Measurements from ENCODE around the gene GRAP2.

The GRAP2 gene

GRCh38 chr22:39999144-39999757 lies 98.4 kb downstream of the GRAP2 start:
- no peak overlapping the region for H3K4me3 Mint-ChIP-seq
- ATAC-seq (replicated peaks) (no peak), DNase-seq (no peak)
- H3K36me3 Mint-ChIP-seq: no peaks in the 10 kb centered on the region
- H3K4me1 Mint-ChIP-seq: peaks cover 0 to under 1% of the 10 kb centered on the region in 2 donors
- H3K27ac Mint-ChIP-seq: no peak overlapping the region
- peaks cover 29 to 35% of the 10 kb centered on the region in 2 donors for H3K27me3 Mint-ChIP-seq
- H3K9me3 Mint-ChIP-seq: no peaks in the 10 kb centered on the region

DNA sequence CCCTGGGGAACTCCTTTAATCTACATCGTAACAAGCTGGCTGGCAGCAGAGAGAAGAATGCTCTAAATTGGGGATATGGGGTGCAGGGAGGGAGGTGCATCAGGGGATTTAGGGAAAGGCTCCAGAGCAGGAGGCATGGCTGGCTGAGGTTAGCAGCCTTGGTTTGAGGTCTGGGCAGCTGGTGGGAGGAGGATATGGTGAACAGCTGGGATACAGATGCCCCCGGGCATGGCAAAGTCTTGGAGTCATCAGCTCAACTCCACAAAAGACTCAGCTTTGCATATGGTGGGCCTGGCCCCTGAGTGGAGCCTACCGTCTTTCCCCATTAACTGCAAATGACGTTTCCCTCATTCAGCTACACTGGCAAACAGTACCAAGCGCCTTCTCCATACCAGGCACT lies 99.3 kb downstream of the GRAP2 start:
- H3K4me3 Mint-ChIP-seq: no peak overlapping the region
- no peaks in the 10 kb centered on the region for H3K9me3 Mint-ChIP-seq
- H3K36me3 Mint-ChIP-seq: no peaks in the 10 kb centered on the region
- no peak for ATAC-seq (replicated peaks)
- H3K4me1 Mint-ChIP-seq: no peaks in the 10 kb centered on the region
- peaks cover 34 to 41% of the 10 kb centered on the region in 2 donors for H3K27me3 Mint-ChIP-seq
- no peak for DNase-seq
- H3K27ac Mint-ChIP-seq: no peak overlapping the region

DNA sequence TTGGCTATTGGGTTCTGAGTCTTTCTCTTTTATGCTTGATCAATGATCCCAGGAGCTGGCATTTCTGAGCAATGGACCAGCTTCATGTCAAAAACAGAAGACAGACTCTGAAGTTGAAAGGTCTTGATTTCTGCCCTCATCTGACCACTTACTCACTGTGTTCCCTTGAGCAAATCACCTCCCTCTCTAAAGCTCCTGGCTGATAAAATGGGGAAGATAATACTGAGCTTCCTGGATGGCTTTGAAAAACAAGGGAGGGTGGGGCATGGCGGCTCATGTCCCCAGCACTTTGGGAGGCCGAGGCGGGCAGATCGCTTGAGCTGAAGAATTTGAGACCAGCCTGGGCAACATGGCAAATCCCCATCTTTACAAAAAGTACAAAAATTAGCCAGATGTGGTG lies 100.2 kb downstream of the GRAP2 start:
- H3K36me3 Mint-ChIP-seq: no peaks in the 10 kb centered on the region

GRCh38 chr22:40001800-40002577 lies 101.1 kb downstream of the GRAP2 start:
- Mint-ChIP-seq H3K36me3 (no peaks in the 10 kb centered on the region), H3K27me3 (peaks cover 20 to 33% of the 10 kb centered on the region in 2 donors), H3K9me3 (no peaks in the 10 kb centered on the region), H3K4me3 (no peak overlapping the region), H3K4me1 (no peaks in the 10 kb centered on the region), H3K27ac (no peak overlapping the region)
- DNase-seq: no peak
- no peak for ATAC-seq (replicated peaks)

More for the DNA sequence above, 100.2 kb downstream of the GRAP2 start:
- Mint-ChIP-seq H3K9me3 (no peaks in the 10 kb centered on the region), H3K4me3 (no peak overlapping the region), H3K27me3 (peaks cover 29 to 41% of the 10 kb centered on the region in 2 donors), H3K4me1 (no peaks in the 10 kb centered on the region), H3K27ac (no peak overlapping the region)
- ATAC-seq (replicated peaks) (no peak), DNase-seq (no peak)

GRCh38 chr22:40002935-40003715 lies 102.2 kb downstream of the GRAP2 start:
- no peaks in the 10 kb centered on the region for H3K9me3 Mint-ChIP-seq
- DNase-seq: no peak
- no peaks in the 10 kb centered on the region for H3K36me3 Mint-ChIP-seq
- peaks cover 24 to 42% of the 10 kb centered on the region in 2 donors for H3K27me3 Mint-ChIP-seq
- no peak overlapping the region for H3K27ac Mint-ChIP-seq
- no peak for ATAC-seq (replicated peaks)
- no peak overlapping the region for H3K4me3 Mint-ChIP-seq
- no peaks in the 10 kb centered on the region for H3K4me1 Mint-ChIP-seq

DNA sequence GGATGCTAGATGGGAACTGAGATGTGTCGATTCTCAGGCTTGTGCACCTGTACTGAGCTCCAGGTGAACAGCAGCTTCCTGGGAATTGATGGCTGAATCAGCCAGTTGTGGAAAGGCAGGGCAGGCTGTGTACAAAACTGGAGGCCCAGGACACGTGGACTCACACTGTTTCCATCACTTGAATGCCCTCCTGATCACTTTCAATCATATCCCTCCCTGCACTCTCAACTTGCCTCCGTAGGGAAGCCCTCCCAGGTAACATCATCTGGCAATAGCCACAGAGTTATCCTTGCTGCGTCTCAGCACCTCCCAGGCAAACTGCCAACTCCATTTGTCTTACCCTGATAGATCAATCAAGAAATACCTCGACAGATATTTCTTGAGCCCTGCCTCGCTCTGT lies 104.0 kb downstream of the GRAP2 start:
- H3K4me3 Mint-ChIP-seq: no peak overlapping the region

DNA sequence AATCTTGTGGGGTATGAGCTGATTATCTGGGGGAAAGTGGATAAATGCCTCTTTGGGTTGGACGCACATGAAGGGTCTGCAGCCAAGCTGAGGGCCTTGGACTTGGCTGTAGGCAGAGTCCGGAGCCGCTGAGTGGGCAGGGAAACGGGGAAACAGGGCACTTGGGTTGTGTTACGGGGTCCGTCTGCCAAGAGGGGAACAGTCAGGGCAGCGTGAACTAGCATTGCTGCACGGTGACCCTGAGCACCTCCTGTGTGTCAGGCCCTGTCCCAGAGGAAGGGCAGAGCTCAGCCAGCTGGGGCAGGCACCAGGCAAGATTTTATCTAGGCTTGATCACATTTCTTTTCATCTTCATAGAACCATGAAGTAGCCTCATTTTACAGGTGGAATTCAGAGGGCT lies 105.8 kb downstream of the GRAP2 start:
- Mint-ChIP-seq H3K27me3 (peaks cover 53 to 54% of the 10 kb centered on the region in 2 donors), H3K9me3 (no peaks in the 10 kb centered on the region)

More for the DNA sequence above, 104.0 kb downstream of the GRAP2 start:
- DNase-seq (no peak), ATAC-seq (replicated peaks) (no peak)
- Mint-ChIP-seq H3K36me3 (no peaks in the 10 kb centered on the region), H3K4me1 (no peaks in the 10 kb centered on the region), H3K9me3 (no peaks in the 10 kb centered on the region), H3K27ac (no peak overlapping the region), H3K27me3 (peaks cover 39 to 44% of the 10 kb centered on the region in 2 donors)

GRCh38 chr22:40007853-40008710 lies 107.2 kb downstream of the GRAP2 start:
- H3K4me3 Mint-ChIP-seq: no peak overlapping the region
- no peaks in the 10 kb centered on the region for H3K36me3 Mint-ChIP-seq
- no peaks in the 10 kb centered on the region for H3K9me3 Mint-ChIP-seq
- no peak overlapping the region for H3K27ac Mint-ChIP-seq
- ATAC-seq (replicated peaks) (no peak), DNase-seq (no peak)
- peaks cover 0 to 1% of the 10 kb centered on the region in 2 donors for H3K4me1 Mint-ChIP-seq
- peaks cover 51 to 60% of the 10 kb centered on the region in 2 donors for H3K27me3 Mint-ChIP-seq

More for the DNA sequence above, 105.8 kb downstream of the GRAP2 start:
- H3K36me3 Mint-ChIP-seq: no peaks in the 10 kb centered on the region
- H3K4me1 Mint-ChIP-seq: peaks cover 0 to 1% of the 10 kb centered on the region in 2 donors
- no peak overlapping the region for H3K27ac Mint-ChIP-seq
- DNase-seq: no peak
- no peak for ATAC-seq (replicated peaks)
- H3K4me3 Mint-ChIP-seq: no peak overlapping the region

DNA sequence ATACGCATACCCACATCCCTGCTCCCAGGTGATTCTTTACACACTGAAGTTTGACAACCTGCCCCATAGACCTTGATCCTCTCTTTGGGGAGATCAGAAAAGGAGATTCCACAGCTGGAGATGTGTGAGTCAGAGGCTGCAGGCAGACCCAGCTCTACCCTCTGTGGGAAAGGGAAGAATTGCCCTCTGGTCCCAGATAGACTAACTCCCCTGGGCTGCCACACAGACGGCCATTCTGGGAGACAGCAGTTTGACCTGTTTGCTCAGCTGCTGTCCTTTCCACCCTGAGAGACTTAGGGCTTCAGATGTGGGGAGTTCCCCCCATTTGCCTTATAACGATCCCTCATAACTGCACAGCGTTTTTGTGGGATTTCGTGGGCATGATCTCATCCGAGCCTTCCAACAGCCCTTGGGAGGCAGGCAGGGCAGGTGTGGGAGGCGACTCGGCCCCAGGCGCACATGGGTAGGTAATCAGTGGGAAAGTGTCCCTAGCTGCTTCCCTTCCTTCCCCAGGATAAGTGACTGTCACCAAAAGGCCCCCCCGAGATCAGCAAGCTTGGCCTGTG lies 107.9 kb downstream of the GRAP2 start:
- no peaks in the 10 kb centered on the region for H3K36me3 Mint-ChIP-seq
- no peak overlapping the region for H3K27ac Mint-ChIP-seq
- peaks cover 0 to 1% of the 10 kb centered on the region in 2 donors for H3K4me1 Mint-ChIP-seq
- DNase-seq (no peak), ATAC-seq (replicated peaks) (no peak)
- H3K9me3 Mint-ChIP-seq: no peaks in the 10 kb centered on the region
- H3K27me3 Mint-ChIP-seq: peaks cover 54 to 60% of the 10 kb centered on the region in 2 donors
- no peak overlapping the region for H3K4me3 Mint-ChIP-seq

DNA sequence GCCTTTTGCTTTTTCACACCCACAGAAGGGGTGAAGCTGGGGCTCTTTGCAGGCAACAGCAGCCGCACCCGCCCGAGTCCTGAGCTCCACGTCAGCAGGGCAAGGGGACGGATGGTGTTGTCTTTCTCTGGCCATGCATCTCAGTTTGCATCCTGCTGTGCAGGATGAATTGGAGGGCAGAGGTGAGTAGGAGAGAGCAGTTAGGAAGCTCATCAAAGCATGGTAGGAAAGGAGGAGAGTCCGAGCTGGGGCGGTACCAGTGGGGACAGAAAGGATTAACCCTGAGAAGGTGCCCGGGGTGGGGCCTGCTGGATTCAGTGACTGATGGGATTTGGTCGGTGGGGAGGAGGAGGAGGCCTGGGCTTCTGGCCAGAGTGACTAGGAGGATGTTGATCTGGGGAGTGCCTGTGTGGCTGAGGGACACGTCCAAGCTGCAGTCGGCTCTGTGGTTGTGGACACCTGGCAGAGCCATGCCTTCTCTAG lies 108.4 kb downstream of the GRAP2 start:
- DNase-seq (no peak), ATAC-seq (replicated peaks) (no peak)
- peaks cover 54 to 60% of the 10 kb centered on the region in 2 donors for H3K27me3 Mint-ChIP-seq
- H3K9me3 Mint-ChIP-seq: no peaks in the 10 kb centered on the region
- no peaks in the 10 kb centered on the region for H3K36me3 Mint-ChIP-seq
- no peak overlapping the region for H3K4me3 Mint-ChIP-seq
- no peak overlapping the region for H3K27ac Mint-ChIP-seq
- peaks cover 0 to 1% of the 10 kb centered on the region in 2 donors for H3K4me1 Mint-ChIP-seq

DNA sequence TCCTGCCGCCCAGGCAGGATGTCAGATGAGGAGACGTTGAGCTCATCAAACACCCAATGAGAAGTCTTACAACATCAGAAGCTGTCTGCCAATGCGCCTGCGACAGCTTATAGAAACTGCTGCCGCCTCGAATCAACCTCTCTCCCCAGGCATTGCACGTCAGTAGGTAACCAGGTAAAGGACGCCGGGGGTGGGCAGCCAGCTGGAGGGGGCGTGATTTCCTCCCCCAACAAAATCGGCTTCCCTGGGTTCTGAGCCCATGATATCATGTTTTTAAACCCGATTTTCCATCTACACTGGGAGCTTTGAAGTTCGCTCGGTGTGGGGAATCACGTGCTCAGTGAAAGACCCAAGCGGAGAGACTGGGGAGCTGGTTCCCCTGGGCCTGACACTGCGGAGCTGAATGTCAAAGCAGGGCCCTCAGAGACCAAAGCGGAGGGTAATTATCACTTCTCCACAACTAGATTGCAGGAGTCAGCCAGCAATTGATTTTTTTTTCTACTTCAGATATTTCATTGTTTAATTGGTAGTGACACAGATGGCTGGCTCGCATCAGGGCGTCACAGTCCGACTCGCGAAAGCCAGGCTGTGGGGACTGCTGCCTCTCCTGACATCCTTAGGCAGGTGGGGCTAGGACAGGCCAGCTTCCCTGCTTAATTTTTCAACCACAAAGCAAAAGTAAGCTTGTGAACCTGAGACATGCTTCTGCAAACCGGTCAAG lies 109.2 kb downstream of the GRAP2 start:
- Mint-ChIP-seq H3K27me3 (peaks cover 50 to 54% of the 10 kb centered on the region in 2 donors), H3K27ac (no peak overlapping the region), H3K9me3 (no peaks in the 10 kb centered on the region), H3K4me3 (no peak overlapping the region), H3K4me1 (peaks cover 0 to 1% of the 10 kb centered on the region in 2 donors), H3K36me3 (no peaks in the 10 kb centered on the region)
- no peak for ATAC-seq (replicated peaks)
- no peak for DNase-seq

GRCh38 chr22:40010746-40011145 lies 109.9 kb downstream of the GRAP2 start:
- no peaks in the 10 kb centered on the region for H3K9me3 Mint-ChIP-seq
- no peak overlapping the region for H3K27ac Mint-ChIP-seq
- ATAC-seq (replicated peaks) (no peak), DNase-seq (no peak)
- H3K27me3 Mint-ChIP-seq: peaks cover 48 to 53% of the 10 kb centered on the region in 2 donors
- H3K36me3 Mint-ChIP-seq: no peaks in the 10 kb centered on the region
- peaks cover 0 to 1% of the 10 kb centered on the region in 2 donors for H3K4me1 Mint-ChIP-seq
- no peak overlapping the region for H3K4me3 Mint-ChIP-seq

DNA sequence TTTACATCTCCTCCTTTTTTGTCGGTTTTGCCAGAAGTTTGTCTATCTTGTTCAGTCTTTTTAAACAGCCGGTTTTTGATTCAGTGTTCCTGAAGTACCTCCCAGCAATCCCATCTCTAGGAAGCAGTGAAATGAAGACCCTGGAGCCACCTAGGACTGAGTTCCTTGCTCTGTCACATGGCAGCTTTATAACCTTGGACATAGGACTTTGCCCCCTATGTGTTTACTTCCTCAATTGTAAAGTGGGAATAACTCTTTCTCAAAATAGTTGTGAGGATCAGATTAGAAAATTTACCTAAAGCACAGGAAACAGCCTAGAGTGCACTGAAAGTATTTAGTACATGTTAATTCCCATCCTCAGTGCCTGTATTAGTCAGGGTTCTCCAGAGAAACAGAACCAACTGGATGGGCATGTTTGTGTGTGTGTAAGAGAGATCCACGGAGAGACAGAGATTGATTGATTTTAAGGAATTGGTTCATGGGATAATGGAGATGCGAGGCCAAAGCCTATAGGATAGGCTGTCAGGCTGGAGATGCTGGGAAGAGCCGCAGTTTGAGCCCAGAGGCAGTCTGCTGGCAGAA lies 113.9 kb downstream of the GRAP2 start:
- Mint-ChIP-seq H3K36me3 (no peaks in the 10 kb centered on the region), H3K9me3 (no peaks in the 10 kb centered on the region), H3K27ac (no peak overlapping the region), H3K4me3 (no peak overlapping the region), H3K27me3 (peaks cover 26 to 31% of the 10 kb centered on the region in 2 donors), H3K4me1 (peaks cover 0 to 1% of the 10 kb centered on the region in 2 donors)
- DNase-seq: no peak
- ATAC-seq (replicated peaks): no peak
